HepG2 (cell line): ENCODE data around the gene SNAP91. TPM values are rescaled to one million over a fixed set of nuclear protein-coding genes. Genes with fewer than 3 reads are reported as not detected.

ENCODE experiments used
- ATAC-seq: fragments of 200-7000 bp; cut with Tn5 transposase; 3 replicates; pipeline ENCODE4 v1.9.1; 2020; ENCODE audit warnings: mild to moderate bottlenecking, moderate library complexity
- BruUV-seq: library from RNA; stranded (reverse); fragments of 400-500 nt; replicated peaks from 2 replicates; lab custom pipeline; 2021; lab: Mats Ljungman, UMichigan
- CTCF ChIA-PET: fragments of 300-600 bp; formaldehyde crosslinking; extraction: SDS; loops from one replicate; lab custom pipeline; 2021; ENCODE audit warnings: low total read pairs, inconsistent platforms, low intra/inter-chr PET ratio; lab: Yijun Ruan, JAX
- POLR2A ChIA-PET: fragments of 350-600 bp; sonication (Branson Sonifier 250); formaldehyde crosslinking; loops from one replicate; lab custom pipeline; 2020; ENCODE audit warnings: antibody characterized with exemption, inconsistent platforms; lab: Yijun Ruan, JAX
- DNase-seq: peaks from one replicate; pipeline ENCODE4 v3.0.0-alpha.2; 2015; ENCODE audit warnings: low spot score
- FAIRE-seq: peaks from 3 replicates; lab custom pipeline; 2011; peaks lifted over from hg19 to GRCh38; lab: Jason Lieb, UNC
- H2AFZ ChIP-seq: one replicate; pipeline ENCODE4 v1.6.1; 2011; ENCODE audit warnings: low read length, inconsistent platforms
- H3K27ac ChIP-seq: fragments of 300-600 bp; 3 replicates; pipeline ENCODE4 v1.8.0; 2011; ENCODE audit warnings: mixed run types, mild to moderate bottlenecking, mixed read lengths, low read length, inconsistent platforms; ENCODE audit not compliant: insufficient read depth; ENCODE audit errors: extremely low read length
- H3K27me3 ChIP-seq, 2 experiments: fragments of 200-600 bp in 1 of 2; 2 replicates in 1 of 2; 3 replicates in 1 of 2; pipeline versions ENCODE4 v1.6.0 to v1.8.0; 2011; ENCODE audit warnings: low read length in 2 of 2, mild to moderate bottlenecking in 2 of 2, moderate library complexity in 2 of 2, inconsistent platforms in 1 of 2; ENCODE audit not compliant: insufficient read depth in 2 of 2, control insufficient read depth in 1 of 2
- H3K36me3 ChIP-seq, 2 experiments: fragments of 200-600 bp in 1 of 2; replicated peaks in 1 of 2; 2 replicates in 1 of 2; 3 replicates in 1 of 2; pipeline versions ENCODE4 v1.5.1 to v1.8.0; 2011; ENCODE audit warnings: low read length in 2 of 2, inconsistent platforms in 1 of 2; ENCODE audit not compliant: insufficient read depth in 2 of 2, control insufficient read depth in 1 of 2
- H3K4me1 ChIP-seq: 2 replicates; pipeline ENCODE4 v1.5.1; 2012; ENCODE audit warnings: low read length, inconsistent platforms; ENCODE audit not compliant: insufficient read depth
- H3K4me2 ChIP-seq: 2 replicates; pipeline ENCODE4 v1.6.0; 2011; ENCODE audit warnings: low read depth, low read length, inconsistent platforms
- H3K4me3 ChIP-seq, 3 experiments: fragments of 200-600 bp in 1 of 3; sonication (generic), shearing (Covaris generic) in 1 of 3; replicated peaks in 1 of 3; 2 replicates each; pipeline ENCODE4 v1.5.1; 2011 to 2016; ENCODE audit warnings: low read length in 3 of 3, inconsistent platforms in 2 of 3, low read depth in 2 of 3, mild to moderate bottlenecking in 2 of 3, control low read depth in 1 of 3, mixed read lengths in 1 of 3; ENCODE audit not compliant: insufficient read depth in 1 of 3
- H3K79me2 ChIP-seq: one replicate; pipeline ENCODE4 v1.6.1; 2011; ENCODE audit warnings: low read length, inconsistent platforms; ENCODE audit not compliant: insufficient read depth
- H3K9ac ChIP-seq: 2 replicates; pipeline ENCODE4 v1.6.0; 2011; ENCODE audit warnings: mild to moderate bottlenecking, low read depth, low read length, inconsistent platforms; ENCODE audit not compliant: insufficient read depth
- H3K9me3 ChIP-seq: 2 replicates; pipeline ENCODE4 v1.5.1; 2012; ENCODE audit warnings: mild to moderate bottlenecking, low read length
- H4K20me1 ChIP-seq: 2 replicates; pipeline ENCODE4 v1.6.0; 2011; ENCODE audit warnings: inconsistent platforms, mild to moderate bottlenecking, low read length, moderate library complexity; ENCODE audit not compliant: insufficient read depth
- BCL6 ChIP-seq: IDR thresholded peaks from 2 replicates; pipeline ENCODE4 v1.6.1; 2016; ENCODE audit warnings: missing genetic modification reagents, missing compliant biosample characterization
- CENPT ChIP-seq: sonication (generic); formaldehyde crosslinking; IDR thresholded peaks from 2 replicates; pipeline ENCODE4 v1.8.0; 2022; ENCODE audit warnings: low read depth, mild to moderate bottlenecking, moderate library complexity, missing genetic modification reagents
- EHMT2 ChIP-seq: fragments of 200-600 bp; sonication (generic); IDR thresholded peaks from 2 replicates; pipeline ENCODE4 v1.7.0; 2017; ENCODE audit warnings: antibody characterized with exemption, low read depth, low read length, borderline replicate concordance
- PLRG1 ChIP-seq: fragments of 450-650 bp; conservative IDR thresholded peaks from 2 replicates; pipeline ENCODE4 v1.6.1; 2016
- RFX3 ChIP-seq: IDR thresholded peaks from 2 replicates; pipeline ENCODE4 v1.6.1; 2016; ENCODE audit warnings: missing biosample characterization, missing genetic modification reagents
- RFX5 ChIP-seq: IDR thresholded peaks from 2 replicates; pipeline ENCODE4 v1.6.1; 2011; ENCODE audit warnings: low read depth, low read length, improper control_type of control experiment
- TBX3 ChIP-seq: fragments of 450-650 bp; IDR thresholded peaks from 2 replicates; pipeline ENCODE4 v1.6.1; 2017; ENCODE audit warnings: antibody characterized with exemption, mild to moderate bottlenecking, inconsistent platforms, borderline replicate concordance
- ZNF263 ChIP-seq: sonication (generic); formaldehyde crosslinking; IDR thresholded peaks from 2 replicates; pipeline ENCODE4 v1.4.0; 2020; ENCODE audit warnings: missing genetic modification reagents
- in situ Hi-C: cut with HindIII; loops from 2 replicates; pipeline ENCODE4 v1.10.0; 2017; ENCODE audit warnings: low pct_unique_long_range_greater_than_20kb; ENCODE audit not compliant: extremely low pct_ligation_motif_present
- intact Hi-C: fragments of 100-400 bp; cut with micrococcal nuclease; formaldehyde crosslinking; loops from one replicate; pipeline ENCODE4 v1.10.0; 2022; ENCODE audit not compliant: unreplicated experiment
- polyA plus RNA-seq, 8 experiments: library from polyadenylated mRNA; depleted of rRNA in 3 of 8; stranded (reverse) in 7 of 8; unstranded in 1 of 8; fragments of >200 nt; fragmentation: Illumina TruSeq in 4 of 8; extraction: Trizol in 4 of 8; gene quantifications; 2 replicates each; pipeline versions ENCODE4 v1.2.1 to v1.2.3, GENCODE V29; 2011 to 2016; ENCODE audit warnings: low read depth in 4 of 8, missing spikeins in 1 of 8, mixed read lengths in 1 of 8; ENCODE audit not compliant: insufficient read depth in 1 of 8
- total RNA-seq, 5 experiments: library from RNA; depleted of rRNA; stranded (reverse); fragments of >200 nt; fragmentation: Illumina TruSeq; extraction: Trizol; gene quantifications; 2 replicates each; pipeline ENCODE4 v1.2.3, GENCODE V29; 2016; ENCODE audit warnings: low read depth in 1 of 5
- TF ChIP-seq, protein P1 (sequence below): sonication (generic); formaldehyde crosslinking; IDR thresholded peaks from 2 replicates; pipeline ENCODE4 v1.5.1; 2020; ENCODE audit warnings: missing genetic modification reagents, mild to moderate bottlenecking, borderline replicate concordance
- TF ChIP-seq, protein P2 (sequence below): sonication (generic); formaldehyde crosslinking; IDR thresholded peaks from 2 replicates; pipeline ENCODE4 v1.9.0; 2022; ENCODE audit warnings: low read depth, missing genetic modification reagents
- TF ChIP-seq, protein P3 (sequence below): sonication (generic); formaldehyde crosslinking; IDR thresholded peaks from 2 replicates; pipeline ENCODE4 v1.8.0; 2023; ENCODE audit warnings: mild to moderate bottlenecking, missing genetic modification reagents

The SNAP91 gene
- total and polyA plus RNA-seq, 2 of the 13 experiments (the other 11 are each of a cell fraction or from before 2014, with no cell fraction given): not detected

DNA sequence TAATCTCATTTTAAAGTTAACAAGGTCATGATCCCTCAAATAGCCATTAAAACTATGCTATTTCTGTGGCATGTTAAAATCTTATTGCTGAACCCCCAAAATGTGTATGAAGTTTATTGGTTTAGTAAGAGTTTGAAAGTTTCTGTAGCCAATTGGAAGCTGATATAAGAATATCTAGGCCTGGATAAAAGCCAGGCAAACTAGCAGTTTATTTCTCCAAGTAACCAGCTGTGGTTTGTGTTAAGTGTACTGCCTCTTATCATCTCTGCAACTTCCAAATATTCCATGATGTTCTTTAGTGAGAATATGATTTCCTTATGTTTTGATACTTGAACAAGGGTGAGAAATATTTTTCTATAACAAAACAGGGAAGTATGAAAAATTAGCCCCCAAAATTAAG is 119.8 kb downstream of the SNAP91 start:
- FAIRE-seq: no peak

More for the DNA sequence above, 119.8 kb downstream of the SNAP91 start:
- H3K9me3 ChIP-seq: no peaks in the 10 kb centered on the region
- H3K36me3 ChIP-seq: no peaks in the 10 kb centered on the region
- DNase-seq (no peak), ATAC-seq (no peak)
- no peak overlapping the region for H3K27ac ChIP-seq
- in situ Hi-C loops (no loop called here), intact Hi-C loops (no loop called here)
- CTCF ChIA-PET: no interaction called here
- H3K9ac ChIP-seq: no peak overlapping the region
- H3K4me1 ChIP-seq: 0 out of 2 replicates have a peak, but pooled peaks cover 9% of the 10 kb centered on the region
- no peak overlapping the region for H2AFZ ChIP-seq
- no peak overlapping the region for H3K4me2 ChIP-seq
- no peak overlapping the region for H3K4me3 ChIP-seq
- POLR2A ChIA-PET: no interaction called here
- no peaks in the 10 kb centered on the region for H3K27me3 ChIP-seq
- H3K79me2 ChIP-seq: no peaks in the 10 kb centered on the region
- no TSS peak for BruUV-seq
- TF ChIP-seq PLRG1 (no peak), BCL6 (CRISPR knock-in tag) (no peak), CENPT (CRISPR knock-in tag) (no peak), TBX3 (no peak), EHMT2 (no peak), RFX3 (CRISPR knock-in tag) (no peak), RFX5 (no peak), ZNF263 (CRISPR knock-in tag) (no peak)
- TF ChIP-seq, protein P1, sequence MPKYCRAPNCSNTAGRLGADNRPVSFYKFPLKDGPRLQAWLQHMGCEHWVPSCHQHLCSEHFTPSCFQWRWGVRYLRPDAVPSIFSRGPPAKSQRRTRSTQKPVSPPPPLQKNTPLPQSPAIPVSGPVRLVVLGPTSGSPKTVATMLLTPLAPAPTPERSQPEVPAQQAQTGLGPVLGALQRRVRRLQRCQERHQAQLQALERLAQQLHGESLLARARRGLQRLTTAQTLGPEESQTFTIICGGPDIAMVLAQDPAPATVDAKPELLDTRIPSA: no peak
- TF ChIP-seq, protein P2, sequence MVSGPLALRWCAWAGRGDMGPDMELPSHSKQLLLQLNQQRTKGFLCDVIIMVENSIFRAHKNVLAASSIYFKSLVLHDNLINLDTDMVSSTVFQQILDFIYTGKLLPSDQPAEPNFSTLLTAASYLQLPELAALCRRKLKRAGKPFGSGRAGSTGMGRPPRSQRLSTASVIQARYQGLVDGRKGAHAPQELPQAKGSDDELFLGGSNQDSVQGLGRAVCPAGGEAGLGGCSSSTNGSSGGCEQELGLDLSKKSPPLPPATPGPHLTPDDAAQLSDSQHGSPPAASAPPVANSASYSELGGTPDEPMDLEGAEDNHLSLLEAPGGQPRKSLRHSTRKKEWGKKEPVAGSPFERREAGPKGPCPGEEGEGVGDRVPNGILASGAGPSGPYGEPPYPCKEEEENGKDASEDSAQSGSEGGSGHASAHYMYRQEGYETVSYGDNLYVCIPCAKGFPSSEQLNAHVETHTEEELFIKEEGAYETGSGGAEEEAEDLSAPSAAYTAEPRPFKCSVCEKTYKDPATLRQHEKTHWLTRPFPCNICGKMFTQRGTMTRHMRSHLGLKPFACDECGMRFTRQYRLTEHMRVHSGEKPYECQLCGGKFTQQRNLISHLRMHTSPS (CRISPR knock-in tag): no peak
- TF ChIP-seq, protein P3, sequence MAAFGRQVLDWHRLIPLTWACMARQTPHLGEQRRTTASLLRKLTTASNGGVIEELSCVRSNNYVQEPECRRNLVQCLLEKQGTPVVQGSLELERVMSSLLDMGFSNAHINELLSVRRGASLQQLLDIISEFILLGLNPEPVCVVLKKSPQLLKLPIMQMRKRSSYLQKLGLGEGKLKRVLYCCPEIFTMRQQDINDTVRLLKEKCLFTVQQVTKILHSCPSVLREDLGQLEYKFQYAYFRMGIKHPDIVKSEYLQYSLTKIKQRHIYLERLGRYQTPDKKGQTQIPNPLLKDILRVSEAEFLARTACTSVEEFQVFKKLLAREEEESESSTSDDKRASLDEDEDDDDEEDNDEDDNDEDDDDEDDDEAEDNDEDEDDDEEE (CRISPR knock-in tag): no peak
- H4K20me1 ChIP-seq: no peaks in the 10 kb centered on the region
